Subcutaneous adipose tissue (tissue), 4 donors: ENCODE results near the gene METRNL. TPM values are rescaled to one million over a fixed set of nuclear protein-coding genes. Genes with fewer than 3 reads are reported as not detected.

Experiments used
- CTCF ChIP-seq: fragments of 450-650 bp; IDR thresholded peaks from one replicate; pipeline ENCODE4 v1.5.1; 2016; ENCODE audit warnings: low read depth, mild to moderate bottlenecking, control low read depth, antibody characterized with exemption, moderate library complexity
- total RNA-seq, 4 donors: library from RNA; depleted of rRNA; stranded (reverse); fragments of >200 nt; gene quantifications; one replicate each; pipeline ENCODE4 v1.1.0, GENCODE V29; 2016

Gene METRNL
- total RNA-seq, 4 donors from 2014 or later = 53.5 to 114 (median 86.4) TPM

GRCh38 chr17:83068641-83069570, 10.5 kb upstream of the METRNL start:
- no peak for TF ChIP-seq CTCF

- no peak for TF ChIP-seq CTCF
Measured at GRCh38 chr17:83069571-83069906, 9.9 kb upstream of the METRNL start.

- no peak for TF ChIP-seq CTCF
Measured at GRCh38 chr17:83069931-83070742, 9.3 kb upstream of the METRNL start.

GRCh38 chr17:83070800-83071341, 8.5 kb upstream of the METRNL start:
- TF ChIP-seq CTCF = no peak

- TF ChIP-seq CTCF = no peak
Measured at GRCh38 chr17:83071365-83071764, 8.0 kb upstream of the METRNL start.

- TF ChIP-seq CTCF = no peak
Measured at GRCh38 chr17:83071966-83072562, 7.3 kb upstream of the METRNL start.
